ENCODE data around the gene CACNG1. TPM values are rescaled to one million over a fixed set of nuclear protein-coding genes. Genes with fewer than 3 reads are reported as not detected.

CACNG1 gene
- total and polyA plus RNA-seq, 2 donors (not counting 1 experiment from before 2014, with no cell fraction given) = not detected

DNA sequence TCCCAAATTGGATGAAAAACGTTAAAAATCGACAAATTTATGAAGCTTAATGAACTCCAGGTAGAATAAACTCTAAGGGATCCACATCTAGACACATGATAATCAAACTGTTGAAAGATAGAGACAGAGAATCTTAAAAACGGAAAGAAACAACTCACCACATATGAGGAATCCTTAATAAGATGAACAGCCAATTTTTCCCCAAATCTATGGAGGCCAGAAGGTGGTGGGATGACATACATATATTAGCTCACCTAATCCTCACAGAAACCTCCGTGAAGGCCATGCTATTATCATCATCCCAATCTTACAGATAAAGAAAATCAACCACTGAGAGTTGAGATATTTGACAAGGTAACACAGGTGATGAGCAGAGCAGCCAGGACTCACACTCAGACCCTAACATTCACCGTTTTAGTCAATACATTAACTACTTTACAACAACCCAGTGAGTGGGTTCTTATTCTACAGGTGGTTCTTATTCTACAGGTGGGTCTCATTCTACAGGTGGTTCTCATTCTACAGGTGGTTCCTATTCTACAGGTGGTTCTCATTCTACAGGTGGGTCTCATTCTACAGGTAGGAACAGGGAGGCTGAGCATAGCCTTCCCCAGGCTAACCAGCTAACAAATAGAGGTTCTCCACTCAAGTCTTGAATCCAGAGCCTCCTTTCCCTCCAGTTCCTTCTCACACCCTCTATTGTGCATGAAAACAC lies 4.8 kb downstream of the CACNG1 start:
- DNase-seq (ENCODE audit: low read depth in 2 of 2) = no peak
- no peaks in the 10 kb centered on the region for H3K9me3 ChIP-seq (ENCODE audit: control insufficient read depth, insufficient read depth, low read depth, low read length)
- H3K4me2 ChIP-seq (ENCODE audit: extremely low read depth, insufficient read depth, low read length) = no peak overlapping the region
- H3K27ac ChIP-seq (ENCODE audit: insufficient read depth, low read length) = no peak overlapping the region
- TF ChIP-seq, protein P1, sequence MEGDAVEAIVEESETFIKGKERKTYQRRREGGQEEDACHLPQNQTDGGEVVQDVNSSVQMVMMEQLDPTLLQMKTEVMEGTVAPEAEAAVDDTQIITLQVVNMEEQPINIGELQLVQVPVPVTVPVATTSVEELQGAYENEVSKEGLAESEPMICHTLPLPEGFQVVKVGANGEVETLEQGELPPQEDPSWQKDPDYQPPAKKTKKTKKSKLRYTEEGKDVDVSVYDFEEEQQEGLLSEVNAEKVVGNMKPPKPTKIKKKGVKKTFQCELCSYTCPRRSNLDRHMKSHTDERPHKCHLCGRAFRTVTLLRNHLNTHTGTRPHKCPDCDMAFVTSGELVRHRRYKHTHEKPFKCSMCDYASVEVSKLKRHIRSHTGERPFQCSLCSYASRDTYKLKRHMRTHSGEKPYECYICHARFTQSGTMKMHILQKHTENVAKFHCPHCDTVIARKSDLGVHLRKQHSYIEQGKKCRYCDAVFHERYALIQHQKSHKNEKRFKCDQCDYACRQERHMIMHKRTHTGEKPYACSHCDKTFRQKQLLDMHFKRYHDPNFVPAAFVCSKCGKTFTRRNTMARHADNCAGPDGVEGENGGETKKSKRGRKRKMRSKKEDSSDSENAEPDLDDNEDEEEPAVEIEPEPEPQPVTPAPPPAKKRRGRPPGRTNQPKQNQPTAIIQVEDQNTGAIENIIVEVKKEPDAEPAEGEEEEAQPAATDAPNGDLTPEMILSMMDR (conservative IDR thresholded peaks at IDR 0.05 in 1 of 2, IDR thresholded peaks at IDR 0.05 in 1 of 2; ENCODE audit: low read depth in 1 of 2, low read length in 2 of 2) = no peak
- TF ChIP-seq EZH2 (IDR thresholded peaks at IDR 0.05; ENCODE audit: low read length, missing control alignments) = no peak
- no peak overlapping the region for H3K9ac ChIP-seq (ENCODE audit: insufficient read depth, low read length)
- no peaks in the 10 kb centered on the region for H3K36me3 ChIP-seq (ENCODE audit: control insufficient read depth, insufficient read depth, low read length)
- no peaks in the 10 kb centered on the region for H4K20me1 ChIP-seq (ENCODE audit: control insufficient read depth, extremely low read depth, insufficient read depth, low read length)
- H3K27me3 ChIP-seq (ENCODE audit: control insufficient read depth, insufficient read depth, low read length) = no peaks in the 10 kb centered on the region
- no peaks in the 10 kb centered on the region for H3K79me2 ChIP-seq (ENCODE audit: control insufficient read depth, insufficient read depth, low read length)
- H3K4me3 ChIP-seq (replicated peaks in 1 of 4; ENCODE audit: control extremely low read depth in 1 of 4, insufficient read depth in 1 of 4, low read depth in 3 of 4, low read length in 4 of 4) = no peak overlapping the region
- H3K4me1 ChIP-seq (ENCODE audit: control insufficient read depth, extremely low read depth, insufficient read depth, low read length) = no peaks in the 10 kb centered on the region
- H2AFZ ChIP-seq (ENCODE audit: low read length) = no peak overlapping the region

DNA sequence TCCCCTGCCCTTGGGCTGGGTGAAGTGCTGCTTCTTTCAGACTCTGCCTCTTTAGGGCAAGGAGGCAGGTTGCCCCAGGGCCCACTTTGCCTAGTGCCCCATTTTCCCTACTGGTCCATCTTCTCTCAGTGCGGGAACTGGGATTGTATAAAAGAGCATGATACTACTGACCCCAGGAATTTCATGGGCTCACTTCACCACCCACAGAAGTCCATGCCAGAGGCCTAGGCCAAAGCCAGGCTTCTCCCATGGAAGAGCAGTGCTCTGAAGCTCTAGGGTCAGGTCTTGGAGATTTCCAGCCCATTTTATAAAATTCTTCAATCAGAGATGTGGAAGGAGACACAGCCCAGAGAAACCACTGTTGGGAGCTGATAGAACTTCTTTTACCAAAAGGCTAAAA lies 5.7 kb downstream of the CACNG1 start:
- no peak overlapping the region for H2AFZ ChIP-seq (ENCODE audit: low read length)
- H3K9ac ChIP-seq (ENCODE audit: insufficient read depth, low read length) = no peak overlapping the region
- no peaks in the 10 kb centered on the region for H3K4me1 ChIP-seq (ENCODE audit: control insufficient read depth, extremely low read depth, insufficient read depth, low read length)
- no peak overlapping the region for H3K4me3 ChIP-seq (replicated peaks in 1 of 4; ENCODE audit: control extremely low read depth in 1 of 4, insufficient read depth in 1 of 4, low read depth in 3 of 4, low read length in 4 of 4)
- H3K9me3 ChIP-seq (ENCODE audit: control insufficient read depth, insufficient read depth, low read depth, low read length) = no peaks in the 10 kb centered on the region
- H3K79me2 ChIP-seq (ENCODE audit: control insufficient read depth, insufficient read depth, low read length) = no peaks in the 10 kb centered on the region
- H4K20me1 ChIP-seq (ENCODE audit: control insufficient read depth, extremely low read depth, insufficient read depth, low read length) = no peaks in the 10 kb centered on the region
- H3K27ac ChIP-seq (ENCODE audit: insufficient read depth, low read length) = no peak overlapping the region
- H3K27me3 ChIP-seq (ENCODE audit: control insufficient read depth, insufficient read depth, low read length) = no peaks in the 10 kb centered on the region
- DNase-seq (ENCODE audit: low read depth in 2 of 2) = no peak
- no peak overlapping the region for H3K4me2 ChIP-seq (ENCODE audit: extremely low read depth, insufficient read depth, low read length)
- TF ChIP-seq, protein P1 (conservative IDR thresholded peaks at IDR 0.05 in 1 of 2, IDR thresholded peaks at IDR 0.05 in 1 of 2; ENCODE audit: low read depth in 1 of 2, low read length in 2 of 2) = no peak
- no peak for TF ChIP-seq EZH2 (IDR thresholded peaks at IDR 0.05; ENCODE audit: low read length, missing control alignments)
- no peaks in the 10 kb centered on the region for H3K36me3 ChIP-seq (ENCODE audit: control insufficient read depth, insufficient read depth, low read length)

DNA sequence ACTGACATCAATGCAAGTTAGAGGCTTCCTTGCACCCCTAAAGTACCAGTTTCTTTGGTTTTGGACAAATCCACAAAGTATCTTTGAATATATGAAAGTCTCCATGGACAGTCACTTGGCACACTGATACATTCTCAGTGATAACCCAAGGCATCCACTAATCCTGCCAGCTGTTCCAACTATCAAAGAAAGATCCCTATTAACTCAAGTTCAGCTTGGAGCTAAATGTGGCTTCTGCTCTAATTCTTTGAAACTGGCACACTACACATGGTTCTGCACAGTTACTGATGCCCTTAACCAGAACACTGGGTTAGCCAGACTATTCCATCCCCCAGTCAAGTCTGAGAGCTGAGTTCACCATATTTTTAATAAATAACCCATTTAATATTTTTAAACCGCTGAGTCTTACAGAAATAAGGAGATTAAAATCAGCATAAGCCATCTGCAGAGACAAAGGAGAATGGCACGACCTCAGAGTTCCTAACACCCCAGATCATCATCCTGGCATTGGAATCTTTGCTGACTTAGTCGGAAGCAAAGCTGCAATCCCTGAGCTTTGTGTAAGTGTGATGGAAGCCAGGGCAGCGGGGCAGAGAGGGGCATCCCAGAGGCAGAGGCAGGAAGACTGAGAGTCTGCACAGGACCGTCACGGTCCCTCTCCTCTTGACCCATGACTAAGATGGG lies 6.3 kb downstream of the CACNG1 start:
- no peak overlapping the region for H2AFZ ChIP-seq (ENCODE audit: low read length)
- no peaks in the 10 kb centered on the region for H3K27me3 ChIP-seq (ENCODE audit: control insufficient read depth, insufficient read depth, low read length)
- H3K4me1 ChIP-seq (ENCODE audit: control insufficient read depth, extremely low read depth, insufficient read depth, low read length) = no peaks in the 10 kb centered on the region
- H3K36me3 ChIP-seq (ENCODE audit: control insufficient read depth, insufficient read depth, low read length) = no peaks in the 10 kb centered on the region
- H3K4me2 ChIP-seq (ENCODE audit: extremely low read depth, insufficient read depth, low read length) = no peak overlapping the region
- H4K20me1 ChIP-seq (ENCODE audit: control insufficient read depth, extremely low read depth, insufficient read depth, low read length) = no peaks in the 10 kb centered on the region
- no peaks in the 10 kb centered on the region for H3K9me3 ChIP-seq (ENCODE audit: control insufficient read depth, insufficient read depth, low read depth, low read length)
- H3K79me2 ChIP-seq (ENCODE audit: control insufficient read depth, insufficient read depth, low read length) = no peaks in the 10 kb centered on the region
- H3K4me3 ChIP-seq (replicated peaks in 1 of 4; ENCODE audit: control extremely low read depth in 1 of 4, insufficient read depth in 1 of 4, low read depth in 3 of 4, low read length in 4 of 4) = no peak overlapping the region
- no peak overlapping the region for H3K27ac ChIP-seq (ENCODE audit: insufficient read depth, low read length)
- DNase-seq (ENCODE audit: low read depth in 2 of 2) = no peak
- TF ChIP-seq EZH2 (IDR thresholded peaks at IDR 0.05; ENCODE audit: low read length, missing control alignments) = no peak
- TF ChIP-seq, protein P1 (conservative IDR thresholded peaks at IDR 0.05 in 1 of 2, IDR thresholded peaks at IDR 0.05 in 1 of 2; ENCODE audit: low read depth in 1 of 2, low read length in 2 of 2) = no peak
- H3K9ac ChIP-seq (ENCODE audit: insufficient read depth, low read length) = no peak overlapping the region

Measured in fibroblast of lung (primary cell).